PFSK-1 (cell line): Measurements from ENCODE around the gene ECT2L.

Source experiments
- POLR2AphosphoS5 ChIP-seq: IDR thresholded peaks from 2 replicates; pipeline ENCODE4 v1.6.1; 2012; ENCODE audit warnings: low read depth, mild to moderate bottlenecking, control low read depth, low read length, moderate library complexity
- SIN3A ChIP-seq: IDR thresholded peaks from 2 replicates; pipeline ENCODE4 v1.6.1; 2012; ENCODE audit warnings: mild to moderate bottlenecking, low read length, moderate library complexity, borderline replicate concordance; ENCODE audit not compliant: insufficient read depth
- TF ChIP-seq, protein P1 (sequence below), 2 experiments: IDR thresholded peaks; 2 replicates each; pipeline versions ENCODE4 v1.6.1 to v1.8.0; 2011 to 2012; ENCODE audit warnings: low read depth in 2 of 2, low read length in 2 of 2, control low read depth in 1 of 2, inconsistent platforms in 1 of 2, mild to moderate bottlenecking in 1 of 2, moderate library complexity in 1 of 2; ENCODE audit not compliant: insufficient read depth in 1 of 2

DNA sequence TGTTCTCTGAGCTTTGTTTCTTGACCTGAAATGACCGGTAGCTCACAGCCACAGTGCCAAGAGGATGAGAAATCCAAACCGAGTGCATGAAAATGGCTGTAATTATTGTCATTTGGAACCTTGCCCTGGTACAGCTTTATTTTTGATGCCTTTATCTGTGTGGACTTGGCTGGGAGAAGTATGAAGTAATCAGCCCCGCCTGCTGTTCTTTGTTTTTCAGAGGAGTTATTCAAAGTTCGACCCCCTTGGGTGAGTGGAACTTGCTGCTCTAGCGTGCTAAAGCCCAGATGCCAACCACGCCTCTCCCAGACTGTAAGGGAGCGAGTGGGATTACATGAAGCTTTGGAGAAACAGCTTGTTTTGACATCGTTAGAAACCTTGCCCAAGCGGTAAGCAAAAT is 48.3 kb downstream of the ECT2L start:
- TF ChIP-seq, protein P1, sequence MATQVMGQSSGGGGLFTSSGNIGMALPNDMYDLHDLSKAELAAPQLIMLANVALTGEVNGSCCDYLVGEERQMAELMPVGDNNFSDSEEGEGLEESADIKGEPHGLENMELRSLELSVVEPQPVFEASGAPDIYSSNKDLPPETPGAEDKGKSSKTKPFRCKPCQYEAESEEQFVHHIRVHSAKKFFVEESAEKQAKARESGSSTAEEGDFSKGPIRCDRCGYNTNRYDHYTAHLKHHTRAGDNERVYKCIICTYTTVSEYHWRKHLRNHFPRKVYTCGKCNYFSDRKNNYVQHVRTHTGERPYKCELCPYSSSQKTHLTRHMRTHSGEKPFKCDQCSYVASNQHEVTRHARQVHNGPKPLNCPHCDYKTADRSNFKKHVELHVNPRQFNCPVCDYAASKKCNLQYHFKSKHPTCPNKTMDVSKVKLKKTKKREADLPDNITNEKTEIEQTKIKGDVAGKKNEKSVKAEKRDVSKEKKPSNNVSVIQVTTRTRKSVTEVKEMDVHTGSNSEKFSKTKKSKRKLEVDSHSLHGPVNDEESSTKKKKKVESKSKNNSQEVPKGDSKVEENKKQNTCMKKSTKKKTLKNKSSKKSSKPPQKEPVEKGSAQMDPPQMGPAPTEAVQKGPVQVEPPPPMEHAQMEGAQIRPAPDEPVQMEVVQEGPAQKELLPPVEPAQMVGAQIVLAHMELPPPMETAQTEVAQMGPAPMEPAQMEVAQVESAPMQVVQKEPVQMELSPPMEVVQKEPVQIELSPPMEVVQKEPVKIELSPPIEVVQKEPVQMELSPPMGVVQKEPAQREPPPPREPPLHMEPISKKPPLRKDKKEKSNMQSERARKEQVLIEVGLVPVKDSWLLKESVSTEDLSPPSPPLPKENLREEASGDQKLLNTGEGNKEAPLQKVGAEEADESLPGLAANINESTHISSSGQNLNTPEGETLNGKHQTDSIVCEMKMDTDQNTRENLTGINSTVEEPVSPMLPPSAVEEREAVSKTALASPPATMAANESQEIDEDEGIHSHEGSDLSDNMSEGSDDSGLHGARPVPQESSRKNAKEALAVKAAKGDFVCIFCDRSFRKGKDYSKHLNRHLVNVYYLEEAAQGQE (IDR thresholded peaks at IDR 0.05; ENCODE audit: insufficient read depth in 1 of 2, low read depth in 2 of 2, low read length in 2 of 2) = no peak
- TF ChIP-seq POLR2AphosphoS5 (no peak), SIN3A (no peak)
